Suppressor macrophage (primary cell): Measurements from ENCODE around the gene DTWD2.
"Not testable (repeated sequence)": the region's sequence is repeated elsewhere in the genome, so short reads cannot be mapped to it uniquely, and the experiment has no call there.

Experiments
- DNase-seq, 4 experiments: peaks; one replicate each; pipeline ENCODE4 v3.0.0-alpha.2; 2020 to 2022

DTWD2 gene

DNA sequence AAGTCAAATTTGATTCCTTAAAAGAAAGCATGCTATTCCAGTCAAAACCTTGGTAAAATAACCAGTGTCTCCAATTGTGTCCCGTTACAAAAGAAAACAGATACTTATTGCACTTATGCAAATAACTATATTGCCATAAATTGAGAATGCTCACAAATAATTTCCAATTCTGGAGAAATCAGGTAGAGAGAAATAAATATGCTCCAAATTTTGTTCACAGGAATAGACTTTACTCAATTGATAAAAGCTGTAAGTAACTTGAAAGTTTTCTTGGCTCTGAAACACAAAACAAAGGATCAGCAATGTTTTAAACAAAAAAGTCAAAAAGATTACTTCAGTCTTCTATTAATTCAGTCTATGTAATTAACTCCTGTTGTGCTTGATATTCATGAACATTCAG is 7.8 kb upstream of the DTWD2 start:
- DNase-seq, result no peak

- no peak for DNase-seq
Observed at GRCh38 chr5:118994595-118994994, 6.2 kb upstream of the DTWD2 start.

GRCh38 chr5:118993118-118993517 is 4.8 kb upstream of the DTWD2 start:
- DNase-seq, result not testable (repeated sequence)

DNA sequence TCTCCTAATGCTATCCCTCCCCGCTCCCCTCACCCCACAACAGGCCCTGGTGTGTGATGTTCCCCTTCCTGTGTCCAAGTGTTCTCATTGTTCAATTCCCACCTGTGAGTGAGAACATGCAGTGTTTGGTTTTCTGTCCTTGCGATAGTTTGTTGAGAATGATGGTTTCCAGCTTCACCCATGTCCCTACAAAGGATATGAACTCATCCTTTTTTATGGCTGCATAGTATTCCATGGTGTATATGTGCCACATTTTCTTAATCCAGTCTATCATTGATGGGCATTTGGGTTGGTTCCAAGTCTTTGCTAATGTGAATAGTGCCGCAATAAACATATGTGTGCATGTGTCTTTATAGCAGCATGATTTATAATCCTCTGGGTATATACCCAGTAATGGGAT is 3.7 kb upstream of the DTWD2 start:
- not testable (repeated sequence) for DNase-seq

DNA sequence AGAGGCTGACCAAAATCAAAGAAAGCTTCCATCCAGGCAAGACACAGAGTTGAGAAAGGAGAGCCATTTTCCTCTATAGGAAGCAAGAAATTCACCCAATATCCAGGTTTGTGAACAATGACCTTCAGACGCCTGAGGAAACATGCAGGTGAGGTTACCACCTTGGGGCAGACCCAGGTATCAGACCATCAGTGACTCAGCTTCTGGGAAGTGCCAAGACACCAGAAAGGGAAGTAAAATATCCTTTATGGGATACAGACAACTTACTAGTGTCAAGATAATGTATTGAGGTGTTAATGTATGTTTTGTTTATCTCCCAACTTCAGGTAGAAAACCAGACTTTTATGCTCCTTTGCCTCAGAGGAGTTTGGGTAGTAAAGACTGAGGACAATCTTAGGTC is 2.2 kb upstream of the DTWD2 start:
- DNase-seq, result no peak

GRCh38 chr5:118989816-118990215 is 1.5 kb upstream of the DTWD2 start:
- DNase-seq, result no peak

DNA sequence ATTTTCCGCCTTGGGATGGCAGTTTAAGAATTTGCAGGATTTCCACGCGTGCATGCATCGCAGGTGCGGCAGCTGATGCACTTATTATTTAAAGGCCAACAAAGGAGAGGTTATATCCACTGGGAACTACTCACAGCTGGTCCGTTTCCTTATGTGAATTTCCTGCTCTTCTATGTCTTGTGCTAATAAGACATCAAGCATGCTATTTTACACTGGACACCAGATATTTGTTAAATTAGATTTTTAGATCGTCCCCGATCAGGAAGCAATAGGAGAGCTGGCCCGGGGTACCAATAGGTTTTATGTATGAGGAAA is 476 bp upstream of the DTWD2 start:
- no peak for DNase-seq

- peak in 2 of 4 experiments; percentile 7 to 20 for DNase-seq
Observed at GRCh38 chr5:118984602-118985001, 3.7 kb downstream of the DTWD2 start.

DNA sequence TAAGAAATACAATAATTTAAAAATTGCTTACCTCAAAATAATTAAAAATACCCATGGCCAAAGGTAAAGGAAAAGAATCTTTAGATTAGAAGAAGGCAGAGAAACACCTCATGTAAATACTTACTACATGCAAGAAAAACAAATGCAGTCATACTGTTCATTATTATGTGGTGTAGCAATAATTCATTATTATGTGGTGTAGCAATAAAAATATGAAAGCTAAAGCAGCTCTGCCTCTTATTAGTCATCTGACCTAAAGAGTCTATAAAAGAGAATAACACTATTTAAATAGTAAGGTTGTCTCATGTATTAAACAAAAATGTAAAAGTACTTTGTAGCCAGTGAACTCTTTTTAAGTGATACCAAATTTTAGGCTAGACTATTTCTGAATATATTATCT is 6.6 kb downstream of the DTWD2 start:
- no peak for DNase-seq

DNA sequence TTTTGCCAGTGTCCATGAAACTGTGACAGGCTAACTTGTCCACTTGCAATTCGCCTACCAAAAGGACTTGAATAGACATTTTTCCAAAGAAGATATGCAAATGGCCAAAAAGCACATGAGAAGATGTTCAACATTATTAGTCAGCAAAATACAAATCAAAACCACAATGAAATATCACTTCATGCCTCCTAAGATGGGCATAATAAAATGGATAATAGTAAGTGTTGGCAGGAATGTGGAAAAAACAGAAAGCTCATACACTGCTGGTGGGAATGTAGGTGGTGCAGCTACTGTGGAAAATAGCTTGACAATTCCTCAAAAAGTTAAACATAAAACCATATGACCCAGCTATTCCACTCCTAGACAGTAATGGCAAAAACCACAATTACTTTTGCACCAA is 7.9 kb downstream of the DTWD2 start:
- DNase-seq, result no peak

GRCh38 chr5:118980017-118980416 is 8.3 kb downstream of the DTWD2 start:
- no peak for DNase-seq

DNA sequence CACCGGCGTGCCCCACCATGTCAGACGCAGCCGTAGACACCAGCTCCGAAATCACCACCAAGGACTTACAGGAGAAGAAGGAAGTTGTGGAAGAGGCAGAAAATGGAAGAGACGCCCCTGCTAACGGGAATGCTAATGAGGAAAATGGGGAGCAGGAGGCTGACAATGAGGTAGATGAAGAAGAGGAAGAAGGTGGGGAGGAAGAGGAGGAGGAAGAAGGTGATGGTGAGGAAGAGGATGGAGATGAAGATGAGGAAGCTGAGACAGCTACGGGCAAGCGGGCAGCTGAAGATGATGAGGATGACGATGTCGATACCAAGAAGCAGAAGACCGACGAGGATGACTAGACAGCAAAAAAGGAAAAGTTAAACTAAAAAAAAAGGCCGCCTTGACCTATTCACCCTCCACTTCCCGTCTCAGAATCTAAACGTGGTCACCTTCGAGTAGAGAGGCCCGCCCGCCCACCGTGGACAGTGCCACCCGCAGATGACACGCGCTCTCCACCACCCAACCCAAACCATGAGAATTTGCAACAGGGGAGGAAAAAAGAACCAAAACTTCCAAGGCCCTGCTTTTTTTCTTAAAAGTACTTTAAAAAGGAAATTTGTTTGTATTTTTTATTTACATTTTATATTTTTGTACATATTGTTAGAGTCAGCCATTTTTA is 14.4 kb downstream of the DTWD2 start:
- not testable (repeated sequence) for DNase-seq

GRCh38 chr5:118968925-118969375 is 19.4 kb downstream of the DTWD2 start:
- DNase-seq, result no peak

DNA sequence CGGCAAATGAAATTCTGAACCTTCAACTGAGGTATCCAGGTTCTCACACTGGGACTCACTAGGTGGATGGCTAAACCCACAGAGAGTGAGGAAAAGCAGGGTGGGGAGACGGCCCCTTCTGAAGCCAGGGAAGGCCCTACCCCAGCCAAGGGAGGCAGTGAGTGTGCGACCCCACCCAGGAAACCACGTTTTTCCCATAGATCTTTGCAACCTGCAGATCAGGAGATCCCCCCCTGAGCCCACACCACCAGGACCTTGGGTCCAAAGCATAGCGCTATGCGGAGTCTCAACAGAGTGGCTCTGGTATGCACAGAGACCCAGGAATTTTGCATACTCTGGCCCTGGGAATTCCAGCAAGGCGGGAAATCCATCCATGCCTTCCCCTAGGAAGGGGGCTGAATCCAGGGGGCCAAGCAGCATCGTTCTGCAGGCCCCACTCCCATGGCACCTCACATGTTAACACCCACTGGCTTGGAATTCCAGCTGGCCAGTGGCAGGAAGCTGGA is 19.9 kb downstream of the DTWD2 start:
- DNase-seq, result no peak

DNA sequence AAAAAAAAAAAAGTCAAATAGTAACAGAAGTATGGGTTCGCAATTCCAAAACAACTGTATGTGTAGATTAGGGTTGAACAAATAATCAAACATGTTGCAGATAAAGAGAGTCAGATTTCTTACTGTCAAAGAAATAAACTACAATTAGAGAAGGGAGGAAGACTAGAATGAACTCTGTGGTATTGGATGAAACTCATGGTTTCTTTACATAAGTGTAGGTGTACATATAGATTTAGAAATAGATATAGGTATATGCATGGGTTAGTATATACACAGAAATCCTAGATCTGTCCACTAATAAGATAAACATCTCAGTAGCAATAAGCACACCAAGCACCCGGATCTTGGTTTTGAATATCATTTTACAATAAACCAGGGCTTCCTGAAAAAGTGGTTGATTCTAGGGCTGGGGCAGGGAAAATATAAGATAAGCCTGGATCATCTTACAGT is 21.3 kb downstream of the DTWD2 start:
- DNase-seq, result no peak

DNA sequence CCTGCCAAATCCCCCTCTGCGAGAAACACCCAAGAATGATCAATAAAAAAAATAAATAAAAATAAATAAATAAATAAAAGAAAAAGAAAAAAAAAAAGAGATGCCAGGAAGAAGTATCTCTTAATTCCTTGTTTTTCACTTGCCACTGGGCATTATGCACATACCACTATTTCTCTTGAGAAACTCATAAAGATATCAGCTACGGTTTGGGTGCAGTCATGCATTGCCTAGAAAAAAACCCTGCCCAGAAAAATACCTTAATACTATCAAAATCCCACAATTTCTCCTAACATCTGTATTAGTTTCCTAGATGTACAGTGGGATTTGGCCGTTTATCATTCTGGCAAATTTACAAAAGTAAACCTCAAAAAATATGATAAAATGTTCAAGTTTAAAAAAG is 22.5 kb downstream of the DTWD2 start:
- DNase-seq, result no peak

GRCh38 chr5:118964970-118965369 is 23.4 kb downstream of the DTWD2 start:
- not testable (repeated sequence) for DNase-seq

GRCh38 chr5:118964388-118964787 is 24.0 kb downstream of the DTWD2 start:
- DNase-seq, result not testable (repeated sequence)

DNA sequence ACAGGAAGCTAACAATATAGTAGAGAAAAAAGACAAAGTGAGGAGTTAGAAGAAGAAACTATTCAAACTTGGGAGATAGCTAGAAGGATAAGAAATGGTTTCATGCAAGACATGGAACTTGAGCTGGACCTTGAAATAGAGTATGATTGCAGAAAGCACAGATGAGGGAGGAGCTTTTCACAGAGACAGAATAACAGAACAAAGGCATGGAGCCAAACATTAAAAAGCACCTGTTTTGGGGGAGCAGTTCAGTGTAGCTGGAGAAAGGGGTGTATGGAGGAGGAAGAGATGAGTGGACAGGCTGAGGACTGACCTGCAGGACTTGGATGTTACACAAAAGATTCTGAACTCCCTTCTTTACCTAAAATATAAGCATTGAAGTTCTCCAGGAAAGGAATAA is 25.2 kb downstream of the DTWD2 start:
- DNase-seq, result no peak

DNA sequence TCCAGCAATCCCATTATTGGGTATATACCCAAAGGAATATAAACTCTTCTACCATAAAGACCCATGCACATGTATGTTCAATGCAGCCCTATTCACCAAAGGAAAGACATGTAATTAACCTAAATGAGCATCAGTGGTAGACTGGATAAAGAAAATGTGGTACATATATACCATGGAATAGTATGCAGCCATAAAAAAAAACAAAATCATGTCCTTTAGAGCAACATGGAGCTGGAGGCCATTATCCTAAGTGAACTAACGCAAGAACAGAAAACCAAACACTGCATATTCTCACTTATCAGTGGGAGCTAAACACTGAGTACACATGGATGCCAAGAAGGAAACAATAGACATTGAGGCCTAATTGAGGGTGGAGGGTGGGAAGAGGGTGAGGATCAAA is 27.8 kb downstream of the DTWD2 start:
- DNase-seq, result no peak

DNA sequence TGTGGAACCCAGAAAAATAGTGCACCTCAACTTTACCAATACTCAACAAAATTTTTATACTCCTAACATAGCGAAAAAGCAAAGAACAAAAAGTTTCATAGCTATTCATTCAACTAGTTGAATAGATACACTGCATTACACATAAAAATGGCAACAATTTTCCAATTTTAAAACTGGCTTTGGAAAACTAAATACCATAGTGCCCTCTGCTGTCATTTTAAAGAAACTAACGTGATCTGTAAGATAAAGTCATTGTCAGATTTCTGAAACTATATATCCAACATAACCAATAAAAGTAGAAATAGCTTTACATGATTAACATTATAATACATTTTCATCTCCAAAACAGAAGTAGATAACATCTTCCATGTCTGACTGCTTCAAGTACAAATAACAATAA is 31.6 kb downstream of the DTWD2 start:
- DNase-seq, result peak in 2 of 4 experiments; percentile 26 to 43

DNA sequence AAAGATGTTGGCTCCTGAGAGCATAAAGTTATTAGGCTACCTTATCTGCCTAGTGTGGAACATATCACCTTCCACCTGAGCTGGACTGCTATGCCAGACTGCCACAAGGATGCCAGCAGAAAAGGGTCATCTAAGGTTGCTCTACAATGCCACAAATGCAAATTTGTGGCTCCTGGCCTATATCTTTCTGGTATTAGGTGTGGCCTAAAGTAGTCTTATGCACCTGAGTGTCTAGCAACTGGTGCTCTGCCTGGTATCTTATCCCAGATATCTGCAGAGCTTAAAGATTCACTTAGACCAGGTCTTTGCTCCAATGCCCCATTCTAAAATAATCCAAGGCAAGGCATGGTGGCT is 34.7 kb downstream of the DTWD2 start:
- DNase-seq, result no peak

DNA sequence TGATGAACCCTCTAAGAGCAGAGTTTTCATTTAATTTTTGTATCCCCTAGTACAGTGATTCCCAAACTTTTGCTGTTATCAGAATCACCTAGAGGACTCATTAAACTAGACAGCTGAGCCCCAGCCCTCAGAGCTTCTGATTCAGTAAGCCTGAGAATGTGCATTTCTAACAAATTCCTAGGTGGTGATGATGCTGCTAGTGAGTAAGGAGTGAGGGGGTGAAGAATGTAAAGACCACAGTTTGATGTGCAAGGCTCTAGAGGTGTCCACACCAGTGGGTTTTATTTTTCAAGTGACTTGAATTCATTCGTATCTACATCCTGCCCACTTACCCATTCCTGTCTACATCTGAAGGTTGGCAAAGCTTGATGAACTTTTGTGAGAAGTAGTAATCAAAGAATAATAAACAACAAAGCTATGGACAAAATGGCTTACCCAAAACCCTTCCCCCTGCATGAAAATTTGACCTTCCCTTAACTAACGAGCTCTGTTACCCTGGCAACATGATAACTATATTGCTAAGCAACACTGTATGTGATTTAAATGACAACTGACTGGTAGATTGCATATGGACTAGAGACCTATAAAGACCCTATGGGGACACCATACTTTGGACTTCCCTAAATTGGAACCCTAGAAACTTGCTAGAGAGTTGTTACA is 35.2 kb downstream of the DTWD2 start:
- no peak for DNase-seq

GRCh38 chr5:118952306-118952705 is 36.0 kb downstream of the DTWD2 start:
- not testable (repeated sequence) for DNase-seq

DNA sequence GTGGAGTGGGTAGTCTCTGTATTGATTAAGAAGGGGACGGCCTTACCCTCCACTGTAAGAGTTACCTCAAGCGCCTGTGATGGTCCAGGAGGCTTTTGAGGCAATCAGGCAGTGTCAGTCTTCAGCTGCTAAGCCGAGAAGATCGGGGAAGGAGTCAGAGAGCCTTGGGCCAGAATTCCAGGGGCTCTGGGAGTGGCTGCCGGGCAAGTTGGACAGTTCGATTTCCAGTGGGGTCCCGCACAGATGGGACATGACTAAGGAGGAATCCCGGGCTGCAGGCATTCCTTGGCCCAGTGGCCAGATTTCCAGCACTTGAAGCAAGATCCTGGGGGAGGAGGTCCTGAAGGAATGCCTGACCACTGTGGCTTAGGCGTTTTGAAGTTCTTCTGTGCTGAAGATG is 38.0 kb downstream of the DTWD2 start:
- DNase-seq, result not testable (repeated sequence)
